Stomach (tissue), 9 donors: ENCODE data around the gene DPYSL3. TPM values are rescaled to one million over a fixed set of nuclear protein-coding genes. Genes with fewer than 3 reads are reported as not detected.

Source experiments
- DNase-seq, 2 donors: peaks; one replicate each; pipeline versions ENCODE4 v3.0.0 to v3.0.0-alpha.2; 2013 to 2019
- H3K27ac ChIP-seq, 5 donors: fragments of 200-600 bp in 4 of 5; sonication (generic) in 4 of 5; one replicate each; pipeline ENCODE4 v1.5.1; 2013 to 2019; ENCODE audit warnings: mild to moderate bottlenecking in 1 of 5, moderate library complexity in 1 of 5
- H3K27me3 ChIP-seq, 3 donors: fragments of 200-600 bp; sonication (generic); one replicate each; pipeline ENCODE4 v1.5.1; 2017 to 2019; ENCODE audit warnings: mixed run types in 1 of 3
- H3K36me3 ChIP-seq, 4 donors: fragments of 200-600 bp; sonication (generic); 1 replicate in 3 of 4; 2 replicates in 1 of 4; pipeline ENCODE4 v1.5.1; 2016 to 2019
- H3K4me1 ChIP-seq, 4 donors: fragments of 200-600 bp; sonication (generic); one replicate each; pipeline ENCODE4 v1.5.1; 2016 to 2019
- H3K4me3 ChIP-seq, 4 donors: fragments of 200-600 bp; sonication (generic) in 3 of 4; one replicate each; pipeline ENCODE4 v1.5.1; 2016 to 2019; ENCODE audit warnings: mild to moderate bottlenecking in 1 of 4
- H3K9me3 ChIP-seq, 4 donors: fragments of 200-600 bp; sonication (generic); one replicate each; pipeline ENCODE4 v1.5.1; 2016 to 2019
- CTCF ChIP-seq, 7 experiments: fragments of 450-650 bp in 4 of 7; fragments of 200-600 bp in 3 of 7; sonication (generic) in 3 of 7; IDR thresholded peaks; one replicate each; pipeline ENCODE4 v1.5.1; 2016 to 2019; ENCODE audit warnings: antibody characterized with exemption in 7 of 7, control low read depth in 2 of 7, mild to moderate bottlenecking in 1 of 7
- EP300 ChIP-seq: sonication (generic); formaldehyde crosslinking; IDR thresholded peaks from one replicate; pipeline ENCODE4 v1.6.1; 2017; ENCODE audit warnings: antibody characterized with exemption
- POLR2A ChIP-seq, 4 donors: fragments of 450-650 bp; IDR thresholded peaks; one replicate each; pipeline ENCODE4 v1.6.1; 2016; ENCODE audit warnings: antibody characterized with exemption in 4 of 4, control low read depth in 2 of 4, mild to moderate bottlenecking in 1 of 4, moderate library complexity in 1 of 4
- POLR2AphosphoS5 ChIP-seq, 3 donors: sonication (generic); formaldehyde crosslinking; IDR thresholded peaks; one replicate each; pipeline ENCODE4 v1.6.1; 2016; ENCODE audit warnings: antibody characterized with exemption in 3 of 3
- WGBS, 5 donors: extraction: QIAGEN DNeasy Blood & Tissue Kit in 3 of 5; methylation state at CpG; one replicate each; pipeline versions ENCODE4 v1.1.5 to v1.1.7; 2013 to 2018; 5-methylcytosine and 5-hydroxymethylcytosine counted together
- intact Hi-C: fragments of 100-400 bp; cut with DNase I; formaldehyde crosslinking; loops from one replicate; pipeline ENCODE4 v1.15.1; 2023; ENCODE audit warnings: low total_unique reads
- polyA plus RNA-seq, 3 donors: library from polyadenylated mRNA; stranded (reverse); fragments of 200-250 nt; gene quantifications; one replicate each; pipeline ENCODE4 v1.2.3, GENCODE V29; 2013
- total RNA-seq, 5 donors: library from RNA; depleted of rRNA; stranded (reverse); fragments of >200 nt; gene quantifications; one replicate each; pipeline versions ENCODE4 v1.1.0 to v1.2.3, GENCODE V29; 2014 to 2016
- donor health status: healthy with polysubstance abuse.
- donor health status: Bipolar disorder and iron deficiency.
- donor health status: healthy.

DPYSL3 gene
- total and polyA plus RNA-seq, 8 donors, result 15.0 to 144 (median 38.0) TPM

GRCh38 chr5:147390654-147391225 is 119.1 kb downstream of the DPYSL3 start:
- H3K9me3 ChIP-seq, result no peaks in the 10 kb centered on the region
- WGBS, 5 donors, result 60 to 71% (median 68%) methylated on average over 3 of the region's 3 CpGs
- TF ChIP-seq CTCF (IDR thresholded peaks at IDR 0.05) (no peak), POLR2A (IDR thresholded peaks at IDR 0.05) (no peak), POLR2AphosphoS5 (IDR thresholded peaks at IDR 0.05) (no peak), EP300 (no peak)
- no peaks in the 10 kb centered on the region for H3K4me1 ChIP-seq
- intact Hi-C loops, result no loop called here
- H3K27me3 ChIP-seq, result no peaks in the 10 kb centered on the region
- no peak for DNase-seq
- H3K27ac ChIP-seq, result peak overlapping the region in 1 of 5 donors; percentile 7
- no peak overlapping the region for H3K4me3 ChIP-seq
- H3K36me3 ChIP-seq, result peaks cover 0 to 39% (median 16%) of the 10 kb centered on the region in 4 donors

GRCh38 chr5:147388184-147389108 is 121.4 kb downstream of the DPYSL3 start:
- H3K27ac ChIP-seq, result no peak overlapping the region
- peaks cover 0 to 24% (median 7%) of the 10 kb centered on the region in 4 donors for H3K36me3 ChIP-seq
- TF ChIP-seq POLR2A (IDR thresholded peaks at IDR 0.05), result no peak
- TF ChIP-seq POLR2AphosphoS5 (IDR thresholded peaks at IDR 0.05), result no peak
- TF ChIP-seq EP300, result no peak
- TF ChIP-seq CTCF (IDR thresholded peaks at IDR 0.05), result no peak
- intact Hi-C loops, result no loop called here
- no peaks in the 10 kb centered on the region for H3K9me3 ChIP-seq
- WGBS, 5 donors, result 69 to 75% (median 70%) methylated on average over 7 of the region's 7 CpGs
- H3K4me3 ChIP-seq, result no peak overlapping the region
- no peak for DNase-seq
- H3K4me1 ChIP-seq, result no peaks in the 10 kb centered on the region
- no peaks in the 10 kb centered on the region for H3K27me3 ChIP-seq

- TF ChIP-seq POLR2A (IDR thresholded peaks at IDR 0.05) (no peak), CTCF (IDR thresholded peaks at IDR 0.05) (no peak), EP300 (no peak), POLR2AphosphoS5 (IDR thresholded peaks at IDR 0.05) (no peak)
- H3K36me3 ChIP-seq, result peaks cover 0 to 10% (median 1%) of the 10 kb centered on the region in 4 donors
- DNase-seq, result no peak
- 67 to 85% (median 77%) methylated on average over 2 to 4 of the region's 4 CpGs for WGBS, 5 donors
- no peaks in the 10 kb centered on the region for H3K9me3 ChIP-seq
- H3K4me1 ChIP-seq, result no peaks in the 10 kb centered on the region
- H3K4me3 ChIP-seq, result no peak overlapping the region
- intact Hi-C loops, result no loop called here
- no peak overlapping the region for H3K27ac ChIP-seq
- H3K27me3 ChIP-seq, result no peaks in the 10 kb centered on the region
Measured at GRCh38 chr5:147387109-147387508, 122.8 kb downstream of the DPYSL3 start.

- H3K9me3 ChIP-seq, result no peaks in the 10 kb centered on the region
- H3K4me3 ChIP-seq, result no peak overlapping the region
- no peaks in the 10 kb centered on the region for H3K27me3 ChIP-seq
- no peak for DNase-seq
- no peak for TF ChIP-seq POLR2AphosphoS5 (IDR thresholded peaks at IDR 0.05)
- no peak for TF ChIP-seq EP300
- no peak for TF ChIP-seq POLR2A (IDR thresholded peaks at IDR 0.05)
- intact Hi-C loops, result no loop called here
- H3K27ac ChIP-seq, result no peak overlapping the region
- no peaks in the 10 kb centered on the region for H3K4me1 ChIP-seq
- no peaks in the 10 kb centered on the region for H3K36me3 ChIP-seq
- 66 to 75% (median 71%) methylated on average over 6 of the region's 6 CpGs for WGBS, 5 donors
Measured at GRCh38 chr5:147384346-147385193, 125.3 kb downstream of the DPYSL3 start.
